Stimulated activated CD8-positive, alpha-beta memory T cell treated with anti-CD3 and anti-CD28 coated beads, Interleukin-15, amount 100 ng/mL, for 24 hours (primary cell): ENCODE measurements around the gene SMAD6.
"Not testable (repeated sequence)": the region's sequence is repeated elsewhere in the genome, so short reads cannot be mapped to it uniquely, and the experiment has no call there.

Source experiments
- DNase-seq: peaks from one replicate; pipeline ENCODE4 v3.0.0-alpha.2; 2020; ENCODE audit warnings: low read depth

The SMAD6 gene

DNA sequence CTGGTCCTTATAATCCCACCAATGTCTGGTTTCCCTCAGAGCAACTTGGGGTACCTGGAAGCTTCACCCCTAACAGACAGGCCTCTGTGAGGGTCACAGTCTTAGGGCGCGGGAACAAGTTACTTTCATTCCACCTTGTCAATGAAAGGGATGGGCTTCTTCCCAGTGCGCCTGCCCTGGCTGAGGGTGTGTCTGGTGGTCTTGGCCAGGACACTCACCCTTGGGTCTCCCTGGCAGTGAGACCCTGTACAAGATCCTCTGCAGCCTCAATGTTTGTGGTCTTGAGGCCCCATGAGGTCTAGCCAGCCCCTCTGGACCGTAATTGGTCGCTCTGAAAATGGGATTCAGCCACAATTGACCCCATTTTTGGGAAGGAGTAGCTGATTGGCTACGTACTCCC lies 40.2 kb downstream of the SMAD6 start:
- DNase-seq = no peak

DNA sequence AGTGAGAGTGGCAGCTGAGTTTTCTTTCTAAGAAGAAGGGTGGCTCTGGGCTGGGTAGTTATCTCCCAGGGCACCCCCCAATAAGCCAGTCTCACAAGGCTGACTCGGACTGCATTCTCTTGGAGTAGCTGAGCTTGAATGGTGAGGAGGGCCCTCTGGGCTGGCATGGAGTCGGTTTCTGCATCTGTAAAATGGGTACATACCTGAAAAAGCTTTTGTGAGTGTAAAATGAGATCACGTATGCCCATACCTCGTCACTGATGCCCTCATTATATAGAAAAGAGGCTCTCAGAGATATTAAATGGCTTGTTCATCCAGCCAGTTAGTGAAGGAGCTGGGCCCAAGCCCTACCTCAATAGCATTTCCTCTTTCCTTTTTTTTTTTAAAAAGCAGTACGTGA lies 41.2 kb downstream of the SMAD6 start:
- no peak for DNase-seq

- no peak for DNase-seq
Measured at GRCh38 chr15:66743703-66744536, 41.9 kb downstream of the SMAD6 start.

DNA sequence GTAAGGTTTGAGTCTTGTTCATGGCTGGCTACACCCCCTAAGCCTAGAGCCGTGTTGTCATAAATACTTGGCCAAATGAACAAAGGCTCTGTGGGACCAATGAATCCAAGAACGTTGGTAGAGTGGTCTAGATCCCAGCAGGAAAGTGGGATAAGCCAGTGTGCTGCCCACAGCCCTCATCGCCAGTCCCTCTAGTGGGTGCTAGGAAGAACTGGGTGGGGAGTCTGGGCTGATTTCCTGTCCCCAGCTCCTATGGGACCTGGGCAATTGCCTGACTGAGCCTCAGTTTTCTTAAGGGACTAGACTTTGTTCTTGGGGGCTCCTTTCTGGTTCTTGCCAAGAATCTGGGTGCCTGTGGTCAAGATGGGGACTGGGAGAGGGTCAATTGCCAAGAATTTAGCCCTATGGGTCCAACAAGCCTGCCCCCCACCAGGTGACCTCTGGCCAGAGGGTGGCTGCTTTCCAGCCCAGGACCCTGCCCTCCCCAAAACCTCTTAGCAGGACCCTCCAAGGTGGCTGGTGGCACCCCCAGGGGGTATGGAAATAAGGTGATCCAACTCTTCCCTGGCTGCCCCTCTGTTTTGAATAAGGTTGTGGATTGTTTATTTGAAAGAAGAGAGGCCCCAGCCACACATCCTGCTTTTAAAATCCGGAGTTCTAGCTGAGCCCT lies 42.7 kb downstream of the SMAD6 start:
- no peak for DNase-seq

- no peak for DNase-seq
Measured at GRCh38 chr15:66745530-66746230, 43.6 kb downstream of the SMAD6 start.

GRCh38 chr15:66746231-66746605 lies 44.2 kb downstream of the SMAD6 start:
- DNase-seq = no peak

GRCh38 chr15:66747223-66747622 lies 45.2 kb downstream of the SMAD6 start:
- no peak for DNase-seq

GRCh38 chr15:66747886-66748707 lies 46.1 kb downstream of the SMAD6 start:
- no peak for DNase-seq

DNA sequence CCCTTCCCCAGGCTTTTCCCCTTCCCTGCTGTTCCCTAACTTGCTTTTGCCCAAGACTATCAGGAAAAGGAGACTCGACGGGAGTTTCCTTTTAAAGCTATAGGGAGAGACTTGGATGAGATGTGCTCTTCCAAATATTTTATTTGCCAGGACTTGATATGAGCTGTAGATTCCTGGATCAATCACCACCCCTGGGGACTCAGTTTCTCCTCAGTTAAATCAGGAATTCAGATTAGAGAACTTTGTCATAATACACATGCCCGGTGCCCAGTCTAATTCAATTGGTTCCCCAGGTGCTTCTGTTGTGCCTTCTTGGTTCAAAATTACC lies 46.6 kb downstream of the SMAD6 start:
- no peak for DNase-seq

- no peak for DNase-seq
Measured at GRCh38 chr15:66749841-66750575, 48.0 kb downstream of the SMAD6 start.

GRCh38 chr15:66750609-66751008 lies 48.6 kb downstream of the SMAD6 start:
- no peak for DNase-seq

DNA sequence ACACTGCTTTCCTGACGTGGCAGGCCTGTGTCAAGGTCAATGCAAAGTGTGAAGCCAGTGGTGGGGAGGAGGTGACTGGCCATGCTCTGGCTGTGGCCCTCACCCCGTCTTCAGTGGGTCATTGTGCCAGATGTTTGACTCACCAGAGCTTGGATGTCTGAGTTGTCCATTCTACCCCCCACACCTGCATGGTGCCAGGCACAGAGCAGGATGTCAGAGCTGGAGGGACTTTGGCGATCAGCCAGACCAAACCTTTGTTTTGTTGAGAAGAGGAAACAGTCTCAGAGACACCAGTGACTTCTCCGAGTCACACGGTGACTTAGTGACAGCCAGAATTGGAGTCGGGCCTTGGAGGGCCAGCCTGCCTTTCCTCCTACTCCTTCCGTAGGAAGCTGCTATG lies 49.5 kb downstream of the SMAD6 start:
- DNase-seq = no peak

DNA sequence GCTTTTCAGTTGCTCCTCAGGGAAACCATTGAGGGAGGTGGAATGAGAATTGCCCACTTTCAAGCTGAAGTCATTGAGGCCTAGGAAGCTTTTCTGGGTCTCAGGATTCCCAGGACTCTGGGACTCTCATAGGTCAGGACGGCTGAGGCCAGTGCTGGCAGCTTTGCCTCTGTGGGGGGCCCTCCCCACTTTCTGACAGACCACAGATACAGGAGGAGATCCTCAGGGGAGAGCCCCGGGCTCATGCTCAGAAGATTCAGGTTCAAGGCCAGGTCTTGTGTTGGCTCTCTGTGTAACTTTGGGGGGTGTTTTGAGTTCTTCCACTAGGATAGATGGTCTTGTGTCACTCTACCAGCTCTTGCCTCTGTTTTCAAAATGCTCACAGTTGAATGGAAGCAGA lies 50.0 kb downstream of the SMAD6 start:
- DNase-seq = no peak

GRCh38 chr15:66753687-66754377 lies 51.8 kb downstream of the SMAD6 start:
- no peak for DNase-seq

DNA sequence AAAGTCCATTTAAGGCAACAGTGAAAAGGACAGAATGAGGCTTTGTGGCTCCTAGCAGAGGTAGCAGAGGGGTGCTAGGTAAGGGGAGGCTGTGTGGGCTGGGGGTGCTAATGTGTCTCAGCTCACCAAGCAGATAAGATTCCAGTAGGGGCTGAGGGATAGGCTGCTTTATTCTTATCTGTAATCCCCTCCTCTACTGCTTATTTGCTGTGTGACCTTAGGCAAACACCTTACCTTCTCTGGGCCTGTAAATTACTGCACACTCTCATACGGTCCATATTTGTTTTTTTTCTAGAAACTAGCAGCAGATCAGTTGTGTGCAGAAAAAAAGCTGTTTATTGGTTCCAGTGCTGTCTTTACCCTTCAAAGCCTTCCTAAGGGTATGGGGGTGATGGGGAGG lies 52.8 kb downstream of the SMAD6 start:
- DNase-seq = no peak

GRCh38 chr15:66755298-66756068 lies 53.4 kb downstream of the SMAD6 start:
- no peak for DNase-seq

GRCh38 chr15:66756295-66756694 lies 54.3 kb downstream of the SMAD6 start:
- DNase-seq = no peak

GRCh38 chr15:66757030-66757429 lies 55.0 kb downstream of the SMAD6 start:
- DNase-seq = no peak

- DNase-seq = no peak
Measured at GRCh38 chr15:66757521-66757920, 55.5 kb downstream of the SMAD6 start.

DNA sequence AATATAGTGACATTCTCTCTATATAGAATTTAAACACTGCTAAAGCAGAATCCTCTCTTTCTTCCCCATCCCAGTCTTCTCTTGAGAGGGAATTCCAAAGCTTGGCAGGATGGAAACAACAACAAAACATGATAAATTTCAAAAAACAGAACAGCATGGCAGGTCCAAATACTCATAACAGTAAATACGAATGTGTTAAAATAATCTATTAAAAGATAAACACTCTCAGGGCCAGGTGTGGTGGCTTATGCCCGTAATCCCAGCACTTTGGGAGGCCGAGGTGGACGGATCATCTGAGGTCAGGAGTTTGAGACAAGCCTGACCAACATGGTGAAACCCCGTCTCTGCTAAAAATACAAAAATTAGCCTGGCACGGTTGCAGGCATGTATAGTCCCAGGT lies 56.2 kb downstream of the SMAD6 start:
- DNase-seq = not testable (repeated sequence)
